ENCODE data around the gene TNS1. TPM values are rescaled to one million over a fixed set of nuclear protein-coding genes. Genes with fewer than 3 reads are reported as not detected.

TNS1 gene
- total and polyA plus RNA-seq, 2 donors (not counting 1 experiment from before 2014, with no cell fraction given): 0.10 to 0.86 TPM

- Histone ChIP-seq H3K9me3 (ENCODE audit: control extremely low read depth in 1 of 3, control insufficient read depth in 2 of 3, insufficient read depth in 1 of 3, low read length in 2 of 3) (no peaks in the 10 kb centered on the region), H4K20me1 (ENCODE audit: control insufficient read depth, insufficient read depth, low read length, poor library complexity, severe bottlenecking) (no peaks in the 10 kb centered on the region), H3K4me2 (replicated peaks; ENCODE audit: low read depth, low read length, poor library complexity, severe bottlenecking) (no peak overlapping the region), H3K9ac (ENCODE audit: low read length) (no peak overlapping the region), H3K36me3 (replicated peaks in 1 of 2; ENCODE audit: control extremely low read depth in 1 of 2, control insufficient read depth in 1 of 2, extremely low read depth in 1 of 2, insufficient read depth in 2 of 2, low read length in 1 of 2) (no peaks in the 10 kb centered on the region), H2AFZ (ENCODE audit: insufficient read depth, low read depth, low read length, poor library complexity, severe bottlenecking) (no peak overlapping the region), H3K4me3 (ENCODE audit: control extremely low read depth in 1 of 5, extremely low read depth in 1 of 5, insufficient read depth in 1 of 5, low read depth in 2 of 5, low read length in 4 of 5) (no peak overlapping the region), H3K4me1 (ENCODE audit: control insufficient read depth in 2 of 2, insufficient read depth in 2 of 2, low read length in 2 of 2) (no peaks in the 10 kb centered on the region), H3K27me3 (replicated peaks in 1 of 4; ENCODE audit: control extremely low read depth in 1 of 4, control insufficient read depth in 3 of 4, insufficient read depth in 4 of 4, low read length in 3 of 4) (peaks cover 0 to 24% (median 1%) of the 10 kb centered on the region in 4 experiments), H3K79me2 (ENCODE audit: control insufficient read depth, insufficient read depth, low read length) (no peaks in the 10 kb centered on the region), H3K27ac (ENCODE audit: low read length in 2 of 2) (no peak overlapping the region)
- intact Hi-C loops (cut with micrococcal nuclease): no loop called here
- WGBS (ENCODE audit: insufficient coverage): 89% methylated on average over 7 of the region's 10 CpGs
- no peak for TF ChIP-seq CTCF (IDR thresholded peaks at IDR 0.05)
- TF ChIP-seq EZH2 (IDR thresholded peaks at IDR 0.05; ENCODE audit: borderline replicate concordance, insufficient read depth, low read depth, low read length, poor library complexity, severe bottlenecking): no peak
- H3K4me1 Mint-ChIP-seq: peaks cover 2% of the 10 kb centered on the region
- DNase-seq: no peak
- ATAC-seq (ENCODE audit: low read depth): no peak
- no peaks in the 10 kb centered on the region for H3K9me3 Mint-ChIP-seq (ENCODE audit: insufficient read depth)
- H3K27ac Mint-ChIP-seq: no peak overlapping the region
- no peak overlapping the region for H3K4me3 Mint-ChIP-seq
- ChIA-PET POLR2A (no interaction called here), CTCF (no interaction called here)
- H3K27me3 Mint-ChIP-seq: peaks cover 53% of the 10 kb centered on the region
Measured at GRCh38 chr2:217909156-217909820, 93.5 kb downstream of the TNS1 start.

- Histone ChIP-seq H4K20me1 (ENCODE audit: control insufficient read depth, insufficient read depth, low read length, poor library complexity, severe bottlenecking) (no peaks in the 10 kb centered on the region), H3K79me2 (ENCODE audit: control insufficient read depth, insufficient read depth, low read length) (no peaks in the 10 kb centered on the region), H3K4me2 (replicated peaks; ENCODE audit: low read depth, low read length, poor library complexity, severe bottlenecking) (no peak overlapping the region), H3K9me3 (ENCODE audit: control extremely low read depth in 1 of 3, control insufficient read depth in 2 of 3, insufficient read depth in 1 of 3, low read length in 2 of 3) (no peaks in the 10 kb centered on the region), H3K4me1 (ENCODE audit: control insufficient read depth in 2 of 2, insufficient read depth in 2 of 2, low read length in 2 of 2) (no peaks in the 10 kb centered on the region), H3K36me3 (replicated peaks in 1 of 2; ENCODE audit: control extremely low read depth in 1 of 2, control insufficient read depth in 1 of 2, extremely low read depth in 1 of 2, insufficient read depth in 2 of 2, low read length in 1 of 2) (no peaks in the 10 kb centered on the region), H3K27ac (ENCODE audit: low read length in 2 of 2) (no peak overlapping the region), H3K4me3 (ENCODE audit: control extremely low read depth in 1 of 5, extremely low read depth in 1 of 5, insufficient read depth in 1 of 5, low read depth in 2 of 5, low read length in 4 of 5) (no peak overlapping the region), H3K27me3 (replicated peaks in 1 of 4; ENCODE audit: control extremely low read depth in 1 of 4, control insufficient read depth in 3 of 4, insufficient read depth in 4 of 4, low read length in 3 of 4) (peaks cover 0 to 29% (median 1%) of the 10 kb centered on the region in 4 experiments), H3K9ac (ENCODE audit: low read length) (no peak overlapping the region), H2AFZ (ENCODE audit: insufficient read depth, low read depth, low read length, poor library complexity, severe bottlenecking) (no peak overlapping the region)
- peaks cover 2% of the 10 kb centered on the region for H3K4me1 Mint-ChIP-seq
- peaks cover 49% of the 10 kb centered on the region for H3K27me3 Mint-ChIP-seq
- intact Hi-C loops (cut with micrococcal nuclease): no loop called here
- no peak for TF ChIP-seq EZH2 (IDR thresholded peaks at IDR 0.05; ENCODE audit: borderline replicate concordance, insufficient read depth, low read depth, low read length, poor library complexity, severe bottlenecking)
- TF ChIP-seq CTCF (IDR thresholded peaks at IDR 0.05): no peak
- no peak overlapping the region for H3K4me3 Mint-ChIP-seq
- no peak for DNase-seq
- H3K27ac Mint-ChIP-seq: no peak overlapping the region
- ATAC-seq (ENCODE audit: low read depth): no peak
- no peaks in the 10 kb centered on the region for H3K9me3 Mint-ChIP-seq (ENCODE audit: insufficient read depth)
- CTCF ChIA-PET: no interaction called here
- POLR2A ChIA-PET: no interaction called here
- WGBS (ENCODE audit: insufficient coverage): 88% methylated on average over 3 of the region's 8 CpGs
Measured at GRCh38 chr2:217908544-217908943, 94.3 kb downstream of the TNS1 start.

All from B cell (primary cell).